OCI-LY1 (cell line): ENCODE results near the gene TLCD3B.

Experiments used
- CTCF ChIP-seq: fragments of 200-600 bp; sonication (generic), shearing (Covaris generic); IDR thresholded peaks from 2 replicates; pipeline ENCODE4 v1.5.1; 2017; ENCODE audit warnings: mild to moderate bottlenecking, antibody characterized with exemption, low read length, moderate library complexity, mixed read lengths
- EZH2 ChIP-seq: fragments of 200-600 bp; sonication (generic), shearing (Covaris generic); IDR thresholded peaks from 2 replicates; pipeline ENCODE4 v1.8.0; 2017; ENCODE audit warnings: borderline replicate concordance, mixed run types, mild to moderate bottlenecking, antibody characterized with exemption, low read length, moderate library complexity, mixed read lengths

GRCh38 chr16:30024451-30024850, 6.6 kb downstream of the TLCD3B start:
- TF ChIP-seq CTCF (no peak), EZH2 (no peak)
